Measurements from ENCODE around the gene GZMM.

GZMM gene

DNA sequence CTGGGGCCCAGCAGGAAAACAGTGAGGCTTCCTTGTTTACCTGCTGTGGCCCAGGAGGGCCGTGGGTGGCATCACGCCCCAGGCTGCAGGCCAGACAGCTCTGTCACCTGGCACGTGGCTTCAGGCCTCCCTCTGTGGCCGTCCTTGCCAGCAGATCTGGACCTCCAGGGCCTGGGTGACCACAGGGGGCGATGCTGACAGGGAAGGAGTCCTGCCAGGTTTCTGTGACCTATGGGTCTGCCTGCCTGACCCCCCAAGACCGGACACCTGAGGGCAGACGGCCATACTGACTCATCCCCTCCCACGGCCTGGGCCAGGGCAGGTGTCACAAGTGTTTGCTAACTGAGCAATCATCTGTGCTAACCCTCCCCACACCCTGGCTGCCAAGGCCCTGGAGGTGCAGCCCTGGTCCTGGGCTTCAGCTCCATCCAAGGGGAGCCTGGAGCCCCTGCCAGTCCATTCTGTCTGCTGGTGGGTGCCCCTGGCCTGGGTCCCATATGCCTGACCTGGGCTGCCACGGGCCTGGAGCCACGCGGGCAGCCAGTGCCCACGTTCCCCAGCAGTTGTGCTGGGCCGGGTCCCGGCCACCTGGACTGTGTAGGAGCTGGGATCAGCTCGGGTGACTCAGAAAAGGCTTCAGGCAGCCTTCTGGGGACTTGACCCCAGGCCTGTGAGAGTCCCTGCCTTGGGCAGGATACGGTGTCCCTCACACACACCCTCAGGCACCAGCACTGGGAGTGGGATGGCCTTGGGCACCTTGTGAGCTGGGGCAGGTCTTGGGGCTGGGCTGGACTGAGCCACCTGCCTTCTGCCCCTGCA lies 8.6 kb upstream of the GZMM start:
- no peak for DNase-seq

GRCh38 chr19:536031-536880 lies 7.6 kb upstream of the GZMM start:
- DNase-seq: no peak

DNA sequence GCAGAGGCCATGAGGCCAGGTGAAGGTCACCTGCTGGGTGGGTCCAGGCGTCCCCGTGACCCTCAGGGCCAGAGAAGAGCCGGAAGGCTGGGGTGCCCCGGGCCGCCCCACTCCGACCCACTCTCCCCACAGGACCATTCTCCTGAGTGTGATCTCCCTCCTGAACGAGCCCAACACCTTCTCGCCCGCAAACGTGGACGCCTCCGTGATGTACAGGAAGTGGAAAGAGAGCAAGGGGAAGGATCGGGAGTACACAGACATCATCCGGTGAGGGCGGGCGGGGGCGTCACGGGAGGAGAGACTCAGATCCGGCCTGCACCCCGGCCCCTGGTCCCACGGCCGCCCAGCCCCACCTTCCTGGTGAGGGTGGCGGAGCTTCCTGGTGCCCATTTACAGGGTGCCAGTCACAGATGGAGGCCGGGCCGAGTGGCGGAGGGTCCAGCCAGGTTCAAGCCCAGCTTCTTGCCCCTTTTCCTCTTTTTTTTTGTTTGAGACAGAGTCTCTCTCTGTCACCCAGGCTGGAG lies 6.9 kb upstream of the GZMM start:
- no peak for DNase-seq

DNA sequence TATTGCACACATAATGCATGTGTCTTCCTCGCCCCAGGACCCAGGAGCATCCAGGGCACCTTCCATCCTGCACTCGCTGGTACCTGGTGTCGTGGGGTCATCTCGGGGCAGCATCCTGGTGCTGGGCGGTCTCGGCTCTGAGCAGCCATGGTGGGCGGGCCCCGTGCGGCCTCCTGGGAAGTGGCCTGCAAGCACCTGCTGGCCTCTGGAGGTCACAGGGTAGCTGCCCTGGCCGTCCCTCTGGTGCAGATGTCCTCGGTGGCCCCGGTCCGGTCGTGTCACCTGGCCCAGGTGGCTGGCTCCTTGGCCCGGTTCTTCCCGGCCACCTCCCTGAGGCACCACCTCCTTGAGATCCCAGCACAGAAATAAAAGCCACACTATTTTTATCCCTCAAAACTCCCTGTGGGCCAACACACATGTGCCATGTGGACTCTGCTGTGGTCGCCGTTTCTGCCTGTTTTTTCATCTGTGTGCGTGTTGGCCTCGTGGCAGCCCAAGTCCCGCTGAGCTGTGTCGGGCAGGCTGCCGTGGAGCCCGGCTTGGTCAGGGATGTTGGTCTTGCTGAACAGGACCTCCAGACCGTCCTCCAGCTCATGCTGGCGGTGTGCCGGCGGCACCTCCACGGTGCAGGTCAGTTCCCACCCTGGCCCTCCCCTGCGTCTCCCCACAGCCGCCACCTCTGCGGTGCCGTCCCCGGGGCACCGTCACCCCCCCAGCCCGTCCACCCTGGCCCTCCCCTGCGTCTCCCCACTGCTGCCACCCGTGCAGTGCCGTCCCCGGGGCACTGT lies 5.0 kb upstream of the GZMM start:
- DNase-seq: no peak

- DNase-seq: no peak
Observed at GRCh38 chr19:539429-540030, 4.3 kb upstream of the GZMM start.

GRCh38 chr19:540867-541637 lies 2.8 kb upstream of the GZMM start:
- DNase-seq: no peak

- no peak for DNase-seq
Observed at GRCh38 chr19:541699-542098, 2.2 kb upstream of the GZMM start.

GRCh38 chr19:542173-542866 lies 1.5 kb upstream of the GZMM start:
- DNase-seq: no peak

- no peak for DNase-seq
Observed at GRCh38 chr19:547117-547516, 3.3 kb downstream of the GZMM start.

DNA sequence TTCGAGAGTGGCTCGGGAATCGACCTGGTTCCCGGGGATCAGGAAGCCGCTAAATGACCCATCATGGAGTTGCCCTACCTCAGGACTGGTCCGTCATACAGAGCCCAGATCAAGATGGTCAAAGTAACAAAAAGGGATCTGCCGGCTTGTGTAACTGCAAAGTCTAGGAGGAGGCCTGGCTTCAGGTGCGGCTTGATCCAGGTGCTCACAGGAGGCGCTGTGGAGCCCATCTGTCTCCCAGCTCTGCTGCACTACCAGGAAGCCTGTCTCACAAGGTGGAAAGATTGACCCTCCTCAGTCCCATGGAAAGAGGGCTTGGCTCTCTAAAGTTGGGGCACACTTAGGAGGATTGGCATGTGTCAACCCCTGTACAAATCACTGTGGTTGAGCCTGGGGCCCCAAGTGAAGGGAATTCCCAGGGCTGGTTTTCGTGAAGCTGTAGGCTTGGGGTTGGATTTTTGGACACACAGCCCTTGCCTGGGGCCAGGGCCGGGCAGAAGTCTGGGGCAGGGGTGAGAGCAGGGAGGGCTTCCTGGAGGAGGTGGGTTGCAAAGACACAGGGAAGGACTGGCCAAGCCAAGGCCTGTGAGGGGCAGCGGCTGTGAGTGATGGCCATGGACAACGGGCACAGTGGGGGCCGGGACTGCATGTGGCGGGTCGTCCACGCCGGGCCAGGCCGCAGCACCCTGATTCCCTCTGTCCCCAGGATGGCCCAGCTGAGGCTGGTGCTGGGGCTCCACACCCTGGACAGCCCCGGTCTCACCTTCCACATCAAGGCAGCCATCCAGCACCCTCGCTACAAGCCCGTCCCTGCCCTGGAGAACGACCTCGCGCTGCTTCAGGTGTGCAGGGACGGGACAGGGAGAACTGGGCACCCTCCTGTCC lies 4.2 kb downstream of the GZMM start:
- DNase-seq: no peak

DNA sequence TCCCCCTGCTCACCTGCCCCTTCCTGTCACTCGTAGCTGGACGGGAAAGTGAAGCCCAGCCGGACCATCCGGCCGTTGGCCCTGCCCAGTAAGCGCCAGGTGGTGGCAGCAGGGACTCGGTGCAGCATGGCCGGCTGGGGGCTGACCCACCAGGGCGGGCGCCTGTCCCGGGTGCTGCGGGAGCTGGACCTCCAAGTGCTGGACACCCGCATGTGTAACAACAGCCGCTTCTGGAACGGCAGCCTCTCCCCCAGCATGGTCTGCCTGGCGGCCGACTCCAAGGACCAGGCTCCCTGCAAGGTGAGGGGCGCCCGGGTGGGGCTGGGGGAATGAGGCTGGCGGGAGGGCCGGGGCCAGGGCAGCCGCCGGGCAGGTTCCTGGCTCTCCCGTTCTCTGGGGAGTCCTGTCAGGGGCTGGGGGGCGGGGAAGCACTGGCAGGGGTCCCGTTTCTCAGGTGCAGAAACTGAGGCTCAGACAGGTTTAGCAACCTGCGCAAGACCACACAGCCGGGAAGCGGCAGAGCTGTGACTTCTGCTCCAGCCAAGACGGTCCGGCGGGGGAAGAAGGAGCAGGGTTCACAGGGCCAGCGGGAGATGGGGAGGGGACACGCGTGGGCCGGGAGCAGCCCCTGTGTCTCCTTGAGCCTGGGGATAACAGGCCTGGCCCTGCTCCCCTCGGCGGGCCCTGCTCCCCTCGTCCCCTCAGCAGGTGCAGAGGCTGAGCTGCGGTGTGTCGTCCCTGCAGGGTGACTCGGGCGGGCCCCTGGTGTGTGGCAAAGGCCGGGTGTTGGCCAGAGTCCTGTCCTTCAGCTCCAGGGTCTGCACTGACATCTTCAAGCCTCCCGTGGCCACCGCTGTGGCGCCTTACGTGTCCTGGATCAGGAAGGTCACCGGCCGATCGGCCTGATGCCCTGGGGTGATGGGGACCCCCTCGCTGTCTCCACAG lies 5.3 kb downstream of the GZMM start:
- no peak for DNase-seq

- DNase-seq: no peak
Observed at GRCh38 chr19:554817-555216, 11.0 kb downstream of the GZMM start.

- no peak for DNase-seq
Observed at GRCh38 chr19:555474-555808, 11.6 kb downstream of the GZMM start.

DNA sequence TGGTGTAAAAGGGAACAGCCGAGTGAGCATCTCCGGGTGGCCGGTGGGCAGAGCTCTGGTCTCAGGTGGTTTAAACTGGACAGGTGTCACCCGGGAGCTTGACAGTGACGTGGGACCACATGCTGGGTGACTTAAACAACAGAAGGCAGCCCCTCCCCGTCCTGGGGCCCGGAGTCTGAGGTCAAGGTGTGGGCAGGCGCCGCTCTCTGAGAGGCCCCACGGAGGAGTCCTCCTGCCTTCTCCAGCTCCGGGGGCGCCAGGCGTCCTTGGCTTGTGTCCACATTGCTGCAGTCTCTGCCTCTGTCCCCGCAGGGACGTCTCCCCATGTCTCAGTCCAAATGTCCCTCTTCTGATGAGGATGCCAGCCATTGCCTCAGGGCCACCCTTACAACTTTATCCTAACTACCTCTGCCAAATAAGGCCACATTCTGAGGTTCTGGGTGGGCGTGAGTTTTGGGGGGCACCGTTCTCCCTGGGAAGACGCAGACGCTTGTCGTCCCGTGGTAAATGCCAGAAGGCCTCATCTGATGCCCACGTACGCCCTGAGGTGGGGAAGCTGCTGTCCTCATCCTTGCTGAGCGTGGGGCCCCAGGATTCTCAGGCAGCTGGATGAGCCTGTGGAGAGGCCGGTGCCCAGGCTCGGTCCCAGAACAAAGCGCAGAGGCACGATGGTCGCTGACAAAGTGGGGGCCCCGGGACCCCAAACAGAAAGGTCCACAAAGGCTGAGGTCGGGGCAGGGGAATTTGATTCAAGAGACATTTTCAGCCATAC lies 12.9 kb downstream of the GZMM start:
- DNase-seq: no peak

DNA sequence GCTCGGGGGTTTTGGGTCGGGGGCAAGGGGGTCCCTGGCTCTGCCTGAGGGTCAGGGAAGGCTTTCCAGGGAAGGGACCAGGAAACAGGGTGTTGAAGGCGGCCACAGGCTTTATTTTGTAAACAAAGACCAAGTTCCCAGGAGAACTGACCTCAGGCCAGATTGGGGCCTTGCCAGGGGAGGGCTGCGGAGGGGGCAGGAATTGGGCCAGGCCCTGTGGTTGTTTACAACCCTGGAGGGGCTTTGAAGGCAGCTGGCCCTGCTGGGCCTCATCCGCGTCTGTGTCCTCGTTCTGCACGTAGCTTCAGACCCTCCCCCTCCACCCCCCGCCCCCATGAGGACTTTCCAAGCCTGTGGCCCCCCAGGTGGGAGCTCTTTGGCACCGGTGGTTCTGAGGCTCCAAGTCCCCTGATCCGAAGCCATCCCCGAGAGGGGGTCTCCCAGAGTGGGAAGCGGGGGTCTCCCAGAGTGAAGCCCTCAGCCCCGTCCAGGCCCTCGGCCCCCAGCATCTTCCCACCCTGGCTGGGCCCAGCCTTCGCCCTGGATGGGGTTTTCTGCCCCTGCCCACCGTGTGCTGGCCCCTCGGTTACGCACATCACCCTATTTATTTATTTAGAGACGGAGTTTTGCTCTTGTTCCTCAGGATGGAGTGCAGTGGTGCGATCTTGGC lies 15.1 kb downstream of the GZMM start:
- no peak for DNase-seq

DNA sequence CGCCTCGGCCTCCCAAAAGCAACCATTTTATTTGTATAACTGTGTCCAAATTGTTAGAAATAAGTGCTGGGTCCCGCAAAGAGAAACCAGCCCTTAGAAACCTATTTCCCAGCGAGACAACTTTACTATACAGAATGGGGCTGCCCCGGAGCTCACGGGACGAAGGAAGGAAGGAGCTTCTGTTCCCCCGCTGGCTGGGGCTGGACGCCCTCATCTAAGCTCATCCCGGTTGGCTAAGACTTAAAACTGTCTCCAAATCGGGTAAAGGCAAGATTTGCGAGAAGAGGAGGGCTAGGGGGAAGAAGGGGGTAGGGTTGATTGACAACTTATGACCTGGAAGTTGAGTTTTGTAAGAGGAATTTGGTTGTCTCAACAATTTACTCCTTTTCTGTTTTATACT lies 16.3 kb downstream of the GZMM start:
- DNase-seq: no peak

GRCh38 chr19:566403-566802 lies 22.6 kb downstream of the GZMM start:
- peak in 1 of 2 donors; percentile 28 for DNase-seq

- DNase-seq: no peak
Observed at GRCh38 chr19:566844-567243, 23.0 kb downstream of the GZMM start.
